ENCODE measurements around the gene HTR4. TPM values are rescaled to one million over a fixed set of nuclear protein-coding genes. Genes with fewer than 3 reads are reported as not detected.

Gene HTR4
- total RNA-seq, 6 experiments from 2014 or later, result not detected

- no peaks in the 10 kb centered on the region for H3K36me3 Mint-ChIP-seq (ENCODE audit: low read depth)
- TF ChIP-seq CTCF (IDR thresholded peaks at IDR 0.05), result no peak
- no peak for DNase-seq
- H3K4me3 Mint-ChIP-seq, result no peak overlapping the region
- H3K4me1 Mint-ChIP-seq (ENCODE audit: low read depth), result no peaks in the 10 kb centered on the region
- H3K27ac Mint-ChIP-seq, result no peak overlapping the region
- H3K27me3 Mint-ChIP-seq (ENCODE audit: insufficient read depth), result peaks cover 6% of the 10 kb centered on the region; the same call in 1 of the 2 replicates
- H3K9me3 Mint-ChIP-seq, result no peaks in the 10 kb centered on the region
Observed at GRCh38 chr5:148635321-148636083, 18.8 kb downstream of the HTR4 start.

GRCh38 chr5:148633067-148633377 is 21.3 kb downstream of the HTR4 start:
- no peaks in the 10 kb centered on the region for H3K9me3 Mint-ChIP-seq
- no peak overlapping the region for H3K4me3 Mint-ChIP-seq

GRCh38 chr5:148632255-148633066 is 21.9 kb downstream of the HTR4 start:
- no peak overlapping the region for H3K27ac Mint-ChIP-seq
- H3K27me3 Mint-ChIP-seq (ENCODE audit: insufficient read depth), result peaks cover 8% of the 10 kb centered on the region; the same call in 1 of the 2 replicates
- no peaks in the 10 kb centered on the region for H3K9me3 Mint-ChIP-seq
- H3K36me3 Mint-ChIP-seq (ENCODE audit: low read depth), result no peaks in the 10 kb centered on the region
- no peaks in the 10 kb centered on the region for H3K4me1 Mint-ChIP-seq (ENCODE audit: low read depth)
- H3K4me3 Mint-ChIP-seq, result no peak overlapping the region
- no peak for DNase-seq
- no peak for TF ChIP-seq CTCF (IDR thresholded peaks at IDR 0.05)

More at GRCh38 chr5:148633067-148633377, 21.3 kb downstream of the HTR4 start:
- no peak for TF ChIP-seq CTCF (IDR thresholded peaks at IDR 0.05)
- no peak for DNase-seq
- Mint-ChIP-seq H3K4me1 (ENCODE audit: low read depth) (no peaks in the 10 kb centered on the region), H3K36me3 (ENCODE audit: low read depth) (no peaks in the 10 kb centered on the region), H3K27me3 (ENCODE audit: insufficient read depth) (peaks cover 8% of the 10 kb centered on the region; the same call in 1 of the 2 replicates), H3K27ac (no peak overlapping the region)

GRCh38 chr5:148626986-148627385 is 27.3 kb downstream of the HTR4 start:
- Mint-ChIP-seq H3K27me3 (ENCODE audit: insufficient read depth) (peaks cover 10% of the 10 kb centered on the region), H3K4me3 (no peak overlapping the region), H3K4me1 (ENCODE audit: low read depth) (no peaks in the 10 kb centered on the region), H3K36me3 (ENCODE audit: low read depth) (no peaks in the 10 kb centered on the region), H3K27ac (no peak overlapping the region), H3K9me3 (no peaks in the 10 kb centered on the region)
- TF ChIP-seq CTCF (IDR thresholded peaks at IDR 0.05), result no peak
- DNase-seq, result no peak

- Mint-ChIP-seq H3K4me1 (ENCODE audit: low read depth) (no peaks in the 10 kb centered on the region), H3K9me3 (no peaks in the 10 kb centered on the region), H3K27ac (no peak overlapping the region), H3K4me3 (no peak overlapping the region), H3K36me3 (ENCODE audit: low read depth) (no peaks in the 10 kb centered on the region), H3K27me3 (ENCODE audit: insufficient read depth) (peaks cover 8% of the 10 kb centered on the region)
- no peak for TF ChIP-seq CTCF (IDR thresholded peaks at IDR 0.05)
- no peak for DNase-seq
Observed at GRCh38 chr5:148626081-148626613, 28.2 kb downstream of the HTR4 start.
